Keratinocyte (primary cell): ENCODE results near the gene SLC44A1.

ENCODE experiments used
- CTCF ChIP-seq, 3 experiments: IDR thresholded peaks in 1 of 3; conservative IDR thresholded peaks in 1 of 3; optimal IDR thresholded peaks in 1 of 3; 2 replicates in 2 of 3; 3 replicates in 1 of 3; pipeline versions ENCODE3 to v1.5.1; 2011; ENCODE audit warnings: low read length in 3 of 3, mild to moderate bottlenecking in 3 of 3, moderate library complexity in 2 of 3, control low read depth in 1 of 3, inconsistent platforms in 1 of 3; ENCODE audit not compliant: insufficient read depth in 2 of 3; ENCODE audit errors: extremely low read depth in 1 of 3
- EZH2 ChIP-seq: IDR thresholded peaks from one replicate; pipeline ENCODE4 v1.6.1; 2012; ENCODE audit warnings: inconsistent platforms, mild to moderate bottlenecking, low read length, moderate library complexity

- TF ChIP-seq CTCF (optimal IDR thresholded peaks at IDR 0.05 in 1 of 3, IDR thresholded peaks at IDR 0.05 in 1 of 3, conservative IDR thresholded peaks at IDR 0.05 in 1 of 3; ENCODE audit: extremely low read depth in 1 of 3, insufficient read depth in 2 of 3, low read length in 3 of 3) = no peak
- TF ChIP-seq EZH2 = no peak
These were observed 45.6 kb upstream of the SLC44A1 start for GRCh38 chr9:105198865-105199264.
